ENCODE data around the gene KRT5.

DNA sequence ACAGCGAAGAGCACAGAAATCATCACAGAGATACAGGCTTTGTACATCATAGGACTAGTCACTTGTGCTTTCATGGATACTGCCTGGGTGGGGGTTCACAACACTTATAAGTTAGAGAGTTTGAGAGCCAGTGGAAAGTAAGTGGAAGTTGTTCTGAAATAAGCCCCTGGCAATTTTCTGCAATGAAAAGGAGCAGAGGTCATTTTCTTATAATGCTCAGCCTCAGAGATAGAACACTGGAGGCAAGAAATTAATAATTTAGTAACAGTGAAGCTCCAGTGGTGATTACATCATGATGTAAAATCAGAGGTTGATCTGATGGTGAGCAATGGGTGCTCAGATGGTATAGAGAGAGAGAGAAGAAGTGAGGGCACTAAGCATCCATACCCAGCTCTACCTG lies 33.0 kb downstream of the KRT5 start:
- TF ChIP-seq POLR2A (IDR thresholded peaks at IDR 0.05; ENCODE audit: insufficient read depth in 1 of 2, low read depth in 2 of 2, low read length in 2 of 2) (no peak), CEBPG (CRISPR knock-in tag; IDR thresholded peaks at IDR 0.05) (no peak), XRCC5 (optimal IDR thresholded peaks at IDR 0.05; ENCODE audit: low read length) (no peak), NR3C1 (CRISPR knock-in tag; IDR thresholded peaks at IDR 0.05) (no peak), ETV5 (CRISPR knock-in tag; IDR thresholded peaks at IDR 0.05; ENCODE audit: borderline replicate concordance) (no peak)
- TF ChIP-seq, protein P1, sequence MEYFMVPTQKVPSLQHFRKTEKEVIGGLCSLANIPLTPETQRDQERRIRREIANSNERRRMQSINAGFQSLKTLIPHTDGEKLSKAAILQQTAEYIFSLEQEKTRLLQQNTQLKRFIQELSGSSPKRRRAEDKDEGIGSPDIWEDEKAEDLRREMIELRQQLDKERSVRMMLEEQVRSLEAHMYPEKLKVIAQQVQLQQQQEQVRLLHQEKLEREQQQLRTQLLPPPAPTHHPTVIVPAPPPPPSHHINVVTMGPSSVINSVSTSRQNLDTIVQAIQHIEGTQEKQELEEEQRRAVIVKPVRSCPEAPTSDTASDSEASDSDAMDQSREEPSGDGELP (IDR thresholded peaks at IDR 0.05; ENCODE audit: borderline replicate concordance, low read depth): no peak
- TF ChIP-seq, protein P2, sequence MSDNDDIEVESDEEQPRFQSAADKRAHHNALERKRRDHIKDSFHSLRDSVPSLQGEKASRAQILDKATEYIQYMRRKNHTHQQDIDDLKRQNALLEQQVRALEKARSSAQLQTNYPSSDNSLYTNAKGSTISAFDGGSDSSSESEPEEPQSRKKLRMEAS (IDR thresholded peaks at IDR 0.05): no peak
- TF ChIP-seq, protein P3, sequence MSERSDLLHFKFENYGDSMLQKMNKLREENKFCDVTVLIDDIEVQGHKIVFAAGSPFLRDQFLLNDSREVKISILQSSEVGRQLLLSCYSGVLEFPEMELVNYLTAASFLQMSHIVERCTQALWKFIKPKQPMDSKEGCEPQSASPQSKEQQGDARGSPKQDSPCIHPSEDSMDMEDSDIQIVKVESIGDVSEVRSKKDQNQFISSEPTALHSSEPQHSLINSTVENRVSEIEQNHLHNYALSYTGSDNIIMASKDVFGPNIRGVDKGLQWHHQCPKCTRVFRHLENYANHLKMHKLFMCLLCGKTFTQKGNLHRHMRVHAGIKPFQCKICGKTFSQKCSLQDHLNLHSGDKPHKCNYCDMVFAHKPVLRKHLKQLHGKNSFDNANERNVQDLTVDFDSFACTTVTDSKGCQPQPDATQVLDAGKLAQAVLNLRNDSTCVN (CRISPR knock-in tag; IDR thresholded peaks at IDR 0.05; ENCODE audit: borderline replicate concordance): no peak
- TF ChIP-seq, protein P4, sequence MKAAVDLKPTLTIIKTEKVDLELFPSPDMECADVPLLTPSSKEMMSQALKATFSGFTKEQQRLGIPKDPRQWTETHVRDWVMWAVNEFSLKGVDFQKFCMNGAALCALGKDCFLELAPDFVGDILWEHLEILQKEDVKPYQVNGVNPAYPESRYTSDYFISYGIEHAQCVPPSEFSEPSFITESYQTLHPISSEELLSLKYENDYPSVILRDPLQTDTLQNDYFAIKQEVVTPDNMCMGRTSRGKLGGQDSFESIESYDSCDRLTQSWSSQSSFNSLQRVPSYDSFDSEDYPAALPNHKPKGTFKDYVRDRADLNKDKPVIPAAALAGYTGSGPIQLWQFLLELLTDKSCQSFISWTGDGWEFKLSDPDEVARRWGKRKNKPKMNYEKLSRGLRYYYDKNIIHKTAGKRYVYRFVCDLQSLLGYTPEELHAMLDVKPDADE (CRISPR knock-in tag; IDR thresholded peaks at IDR 0.05): no peak
